ENCODE results near the gene ABCF3.

DNA sequence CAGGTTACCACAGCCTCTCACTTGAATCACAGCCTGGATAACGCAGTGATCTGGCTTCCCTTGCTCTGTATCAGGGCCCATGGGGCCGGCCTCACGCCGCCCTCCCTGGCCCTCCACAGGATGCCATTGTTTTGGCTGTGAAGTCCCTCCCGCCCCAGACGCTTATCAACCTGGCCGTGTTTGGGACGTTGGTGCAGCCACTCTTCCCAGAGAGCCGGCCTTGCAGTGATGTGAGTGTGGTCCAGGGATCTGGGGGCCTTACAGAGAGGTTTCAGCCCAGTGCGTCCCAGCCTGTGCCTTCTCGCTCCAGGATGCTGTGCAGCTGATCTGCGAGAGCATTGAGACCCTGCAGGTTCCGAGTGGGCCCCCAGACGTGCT lies 50.0 kb downstream of the ABCF3 start:
- TF ChIP-seq EZH2 (IDR thresholded peaks at IDR 0.05; ENCODE audit: borderline replicate concordance, low read depth, low read length, severe bottlenecking) (no peak), POLR2A (IDR thresholded peaks at IDR 0.05; ENCODE audit: low read depth, low read length) (no peak), JUN (IDR thresholded peaks at IDR 0.05; ENCODE audit: borderline replicate concordance, insufficient read depth, insufficient read length, low read depth) (no peak), POLR2AphosphoS5 (IDR thresholded peaks at IDR 0.05; ENCODE audit: insufficient read depth, low read depth, low read length) (no peak), MYC (IDR thresholded peaks at IDR 0.05; ENCODE audit: low read depth, low read length) (no peak), FOS (IDR thresholded peaks at IDR 0.05; ENCODE audit: borderline replicate concordance, insufficient read depth, low read length) (no peak), GATA2 (IDR thresholded peaks at IDR 0.05; ENCODE audit: insufficient read depth, insufficient read length, low read depth, low read length) (no peak)
- TF ChIP-seq, protein P1, sequence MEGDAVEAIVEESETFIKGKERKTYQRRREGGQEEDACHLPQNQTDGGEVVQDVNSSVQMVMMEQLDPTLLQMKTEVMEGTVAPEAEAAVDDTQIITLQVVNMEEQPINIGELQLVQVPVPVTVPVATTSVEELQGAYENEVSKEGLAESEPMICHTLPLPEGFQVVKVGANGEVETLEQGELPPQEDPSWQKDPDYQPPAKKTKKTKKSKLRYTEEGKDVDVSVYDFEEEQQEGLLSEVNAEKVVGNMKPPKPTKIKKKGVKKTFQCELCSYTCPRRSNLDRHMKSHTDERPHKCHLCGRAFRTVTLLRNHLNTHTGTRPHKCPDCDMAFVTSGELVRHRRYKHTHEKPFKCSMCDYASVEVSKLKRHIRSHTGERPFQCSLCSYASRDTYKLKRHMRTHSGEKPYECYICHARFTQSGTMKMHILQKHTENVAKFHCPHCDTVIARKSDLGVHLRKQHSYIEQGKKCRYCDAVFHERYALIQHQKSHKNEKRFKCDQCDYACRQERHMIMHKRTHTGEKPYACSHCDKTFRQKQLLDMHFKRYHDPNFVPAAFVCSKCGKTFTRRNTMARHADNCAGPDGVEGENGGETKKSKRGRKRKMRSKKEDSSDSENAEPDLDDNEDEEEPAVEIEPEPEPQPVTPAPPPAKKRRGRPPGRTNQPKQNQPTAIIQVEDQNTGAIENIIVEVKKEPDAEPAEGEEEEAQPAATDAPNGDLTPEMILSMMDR (IDR thresholded peaks at IDR 0.05; ENCODE audit: extremely low read depth in 1 of 2, insufficient read depth in 1 of 2, low read depth in 1 of 2, low read length in 2 of 2), result no peak
- TF ChIP-seq, protein P2, sequence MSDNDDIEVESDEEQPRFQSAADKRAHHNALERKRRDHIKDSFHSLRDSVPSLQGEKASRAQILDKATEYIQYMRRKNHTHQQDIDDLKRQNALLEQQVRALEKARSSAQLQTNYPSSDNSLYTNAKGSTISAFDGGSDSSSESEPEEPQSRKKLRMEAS (IDR thresholded peaks at IDR 0.05; ENCODE audit: insufficient read depth, insufficient read length), result no peak
